GM20000 (cell line): ENCODE measurements around the gene CDC7.

Experiments used
- DNase-seq: peaks from one replicate; pipeline ENCODE4 v3.0.0; 2012; ENCODE audit warnings: low spot score
- CTCF ChIP-seq: IDR thresholded peaks from 2 replicates; pipeline ENCODE4 v1.5.1; 2012; ENCODE audit warnings: mild to moderate bottlenecking, control low read depth; ENCODE audit errors: extremely low read depth, missing control alignments

Gene CDC7

GRCh38 chr1:91498035-91498434, 2.6 kb upstream of the CDC7 start:
- DNase-seq: no peak
- no peak for TF ChIP-seq CTCF

GRCh38 chr1:91498498-91499245, 2.0 kb upstream of the CDC7 start:
- no peak for TF ChIP-seq CTCF
- no peak for DNase-seq

GRCh38 chr1:91499346-91499745, 1.3 kb upstream of the CDC7 start:
- no peak for TF ChIP-seq CTCF
- no peak for DNase-seq

GRCh38 chr1:91499904-91500755, 521 bp upstream of the CDC7 start:
- DNase-seq: peak; percentile 10
- no peak for TF ChIP-seq CTCF

GRCh38 chr1:91501523-91501851, 836 bp downstream of the CDC7 start:
- TF ChIP-seq CTCF: no peak
- peak; percentile 41 for DNase-seq

GRCh38 chr1:91501971-91502671, 1.5 kb downstream of the CDC7 start:
- TF ChIP-seq CTCF: no peak

GRCh38 chr1:91502672-91503184, 2.1 kb downstream of the CDC7 start:
- peak; percentile 4 for TF ChIP-seq CTCF
- peak; percentile 13 for DNase-seq

More at GRCh38 chr1:91501971-91502671, 1.5 kb downstream of the CDC7 start:
- DNase-seq: no peak
